GM20000 (cell line): Measurements from ENCODE around the gene TMCC2.
A peak's percentile ranks its signal among the peaks of the same experiment; 100 is the strongest.
"Not testable (repeated sequence)": the region's sequence is repeated elsewhere in the genome, so short reads cannot be mapped to it uniquely, and the experiment has no call there.

Experiments used
- DNase-seq: peaks from one replicate; pipeline ENCODE4 v3.0.0; 2012; ENCODE audit warnings: low spot score
- CTCF ChIP-seq: IDR thresholded peaks from 2 replicates; pipeline ENCODE4 v1.5.1; 2012; ENCODE audit warnings: mild to moderate bottlenecking, control low read depth; ENCODE audit errors: extremely low read depth, missing control alignments

TMCC2 gene

GRCh38 chr1:205228093-205228521 lies 361 bp downstream of the TMCC2 start:
- no peak for DNase-seq
- TF ChIP-seq CTCF: no peak

- no peak for TF ChIP-seq CTCF
- DNase-seq: peak; percentile 88
Measured at GRCh38 chr1:205229399-205229871, 1.7 kb downstream of the TMCC2 start.

- no peak for TF ChIP-seq CTCF
- no peak for DNase-seq
Measured at GRCh38 chr1:205229916-205230700, 2.4 kb downstream of the TMCC2 start.

- DNase-seq: no peak
- no peak for TF ChIP-seq CTCF
Measured at GRCh38 chr1:205230982-205231381, 3.2 kb downstream of the TMCC2 start.

GRCh38 chr1:205232127-205232820 lies 4.5 kb downstream of the TMCC2 start:
- TF ChIP-seq CTCF: no peak
- no peak for DNase-seq

GRCh38 chr1:205232945-205233397 lies 5.2 kb downstream of the TMCC2 start:
- no peak for TF ChIP-seq CTCF
- no peak for DNase-seq

- not testable (repeated sequence) for DNase-seq
Measured at GRCh38 chr1:205233986-205234385, 6.2 kb downstream of the TMCC2 start.
